Measurements from ENCODE around the gene WRNIP1.
"Not testable (repeated sequence)": the region's sequence is repeated elsewhere in the genome, so short reads cannot be mapped to it uniquely, and the experiment has no call there.

The WRNIP1 gene

DNA sequence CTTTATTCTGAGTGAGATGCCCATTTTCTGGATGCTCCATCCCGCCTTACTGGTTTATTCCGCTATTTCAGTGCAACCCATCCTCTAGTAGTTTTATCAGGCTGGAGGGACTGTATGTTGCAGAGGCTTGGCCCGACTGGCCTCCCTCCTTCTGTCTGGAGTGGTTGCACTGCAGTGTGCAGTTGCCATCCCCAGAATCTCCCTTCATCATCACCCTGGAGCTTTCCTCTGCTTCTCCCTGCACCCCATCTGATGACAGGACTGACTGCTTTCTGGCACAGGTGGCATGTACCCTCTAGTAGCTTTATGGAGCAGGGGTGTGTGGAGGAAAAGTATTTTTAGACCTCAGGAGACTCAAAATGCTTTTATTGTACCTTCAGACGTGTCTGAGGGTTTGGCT lies 21.1 kb downstream of the WRNIP1 start:
- DNase-seq, result no peak

DNA sequence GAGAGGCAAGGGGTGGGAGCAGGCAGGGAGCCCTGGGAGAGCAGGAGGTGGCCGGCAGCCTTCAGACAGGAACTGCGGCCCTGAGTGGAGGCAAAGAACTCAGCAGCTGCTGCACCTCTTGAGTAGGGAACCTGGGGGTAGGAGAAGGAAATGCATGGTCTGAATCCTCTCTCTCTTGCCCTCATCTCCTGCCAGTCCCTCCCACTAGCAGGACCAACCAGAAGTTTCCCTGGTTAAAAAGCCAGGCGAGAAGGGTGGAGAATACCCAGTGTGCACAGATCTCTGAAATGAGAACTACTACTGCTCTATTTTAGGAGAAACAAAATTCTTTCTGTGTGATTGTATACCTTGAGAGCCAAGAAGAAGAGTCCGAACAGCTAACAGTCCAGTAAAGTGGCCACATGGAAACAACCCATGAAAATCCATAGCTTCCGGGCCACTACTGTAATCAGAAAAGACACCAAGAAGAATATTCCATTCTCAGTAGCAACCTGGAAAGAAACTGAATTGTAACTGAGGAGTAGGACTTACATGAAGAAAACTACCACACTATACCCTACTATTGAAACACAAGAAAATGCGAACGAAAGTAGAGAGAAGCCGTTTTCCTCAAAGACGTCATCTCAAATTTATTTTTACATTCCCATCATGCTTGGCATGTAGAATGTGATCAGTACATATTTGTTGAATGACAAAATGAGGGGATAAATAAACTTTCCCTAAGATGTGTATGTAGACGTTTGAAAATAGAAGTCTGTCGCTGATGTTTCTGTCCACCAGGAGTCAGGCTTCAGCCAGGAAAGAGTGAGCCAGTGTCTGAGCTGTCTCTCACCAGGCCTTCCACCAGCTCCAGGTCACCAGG lies 25.6 kb downstream of the WRNIP1 start:
- peak; percentile 83 for DNase-seq

DNA sequence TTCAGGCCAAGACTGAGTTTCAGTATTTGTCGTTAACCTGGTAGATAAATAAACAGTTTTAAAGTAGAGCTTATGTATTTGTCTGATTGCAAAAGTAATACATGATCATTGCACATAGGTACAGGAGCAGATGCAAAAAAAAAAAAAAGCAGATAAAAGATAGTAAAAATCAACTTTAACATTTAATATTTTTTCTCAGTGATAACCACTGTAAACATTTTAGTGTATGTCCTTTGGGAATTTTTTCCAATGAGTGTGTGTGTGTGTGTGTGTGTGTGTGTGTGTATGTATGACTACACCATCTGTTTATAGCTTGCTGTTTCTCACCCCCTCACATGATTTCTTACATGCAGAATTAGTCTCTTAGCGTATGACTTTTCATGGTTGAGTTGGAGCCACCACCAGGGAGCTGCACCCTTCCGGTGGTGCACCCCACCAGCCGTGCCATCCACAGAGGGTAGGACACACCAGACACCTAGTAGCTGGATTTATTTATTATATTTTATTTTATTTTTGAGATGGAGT lies 26.3 kb downstream of the WRNIP1 start:
- no peak for DNase-seq

DNA sequence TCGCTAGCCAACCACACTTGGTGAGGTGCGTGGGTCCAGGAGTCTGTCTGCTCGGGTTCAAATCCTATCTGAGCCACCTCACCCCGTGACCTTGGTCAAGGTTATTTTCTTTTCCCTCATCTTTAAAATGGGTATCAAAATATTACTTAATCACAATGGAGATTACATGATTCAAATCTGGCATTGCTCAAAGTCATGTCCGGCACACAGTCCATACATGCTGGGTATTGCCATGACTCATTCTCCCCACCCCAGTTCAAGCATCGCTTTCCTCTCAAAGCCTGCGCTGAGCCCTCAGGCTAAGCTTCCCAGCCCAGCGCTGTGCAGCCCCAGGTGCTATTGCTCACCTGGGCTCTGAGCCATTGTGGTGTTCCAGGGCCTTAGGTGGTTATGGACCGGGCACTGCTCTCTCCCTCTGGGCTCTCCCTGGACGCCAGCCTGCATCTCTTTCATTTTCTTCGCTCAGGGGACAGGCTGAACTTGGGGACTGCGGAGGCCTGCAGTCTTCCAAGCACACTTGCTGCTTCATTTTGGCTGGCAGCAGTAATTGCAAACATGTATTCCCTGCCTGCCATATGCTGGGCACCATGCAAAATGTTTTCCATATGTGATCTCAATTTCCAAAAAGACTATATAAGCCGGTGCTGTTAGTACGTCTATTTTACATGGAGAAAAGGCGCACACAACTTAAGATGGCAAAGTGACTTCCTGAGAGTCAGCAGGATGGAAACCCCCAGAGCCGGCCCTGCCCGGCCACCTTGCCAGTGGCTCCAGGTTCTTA lies 27.3 kb downstream of the WRNIP1 start:
- peak; percentile 55 for DNase-seq

DNA sequence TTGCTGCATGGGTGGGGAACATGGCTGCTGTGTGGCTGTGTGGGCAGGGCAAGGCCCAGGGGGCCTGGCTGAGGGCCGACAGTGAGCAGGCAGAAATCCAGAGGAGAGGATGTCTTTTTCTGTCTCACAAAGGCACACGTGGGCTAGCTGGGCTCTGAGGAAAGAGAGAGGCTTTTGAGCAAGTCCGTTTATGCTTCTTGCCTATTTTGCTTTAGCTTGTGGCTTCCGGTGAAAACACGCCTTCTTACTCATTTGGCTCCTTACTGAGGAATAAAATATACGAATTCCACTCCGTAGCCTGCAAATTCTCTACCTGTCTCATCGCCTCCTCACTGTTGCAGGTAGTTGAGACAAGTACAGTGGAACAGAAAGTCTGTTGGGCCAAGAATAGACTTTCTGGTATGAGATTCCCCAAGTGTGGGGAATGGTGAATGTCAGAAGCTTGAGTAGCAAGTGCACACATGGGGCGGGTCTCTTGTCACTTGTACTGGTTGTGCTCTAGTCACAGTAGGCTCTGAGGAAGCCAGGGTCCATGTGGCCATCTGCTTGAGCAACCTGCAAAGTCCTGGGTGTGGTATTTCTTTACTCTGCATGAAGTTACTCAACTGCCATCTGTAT lies 28.4 kb downstream of the WRNIP1 start:
- no peak for DNase-seq

DNA sequence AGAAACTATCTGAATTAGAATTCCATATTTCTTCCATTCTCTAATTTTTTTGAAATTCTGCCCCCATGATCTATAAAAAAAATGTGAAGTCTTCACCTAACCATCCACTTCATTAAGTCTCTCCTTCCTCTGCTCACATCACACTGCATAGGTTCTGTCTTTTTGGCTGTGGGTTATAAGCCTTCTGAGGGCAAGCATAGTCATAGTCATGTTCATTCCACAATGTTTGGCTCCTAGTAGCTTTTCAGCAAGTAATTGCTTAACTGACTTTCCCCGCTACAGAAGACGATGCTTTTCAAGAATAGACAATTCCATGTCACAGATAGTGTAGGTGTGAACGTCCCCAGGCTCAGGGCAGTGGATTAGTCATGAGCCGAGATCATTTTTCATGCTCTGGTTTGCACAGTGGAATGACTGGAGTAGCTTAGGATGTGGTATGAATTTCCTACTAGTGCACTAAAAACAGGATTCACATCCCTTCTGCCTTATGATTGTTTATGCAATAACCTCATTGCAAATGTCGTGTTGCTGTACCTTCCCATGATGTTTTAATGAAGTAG lies 29.1 kb downstream of the WRNIP1 start:
- DNase-seq, result peak; percentile 20

DNA sequence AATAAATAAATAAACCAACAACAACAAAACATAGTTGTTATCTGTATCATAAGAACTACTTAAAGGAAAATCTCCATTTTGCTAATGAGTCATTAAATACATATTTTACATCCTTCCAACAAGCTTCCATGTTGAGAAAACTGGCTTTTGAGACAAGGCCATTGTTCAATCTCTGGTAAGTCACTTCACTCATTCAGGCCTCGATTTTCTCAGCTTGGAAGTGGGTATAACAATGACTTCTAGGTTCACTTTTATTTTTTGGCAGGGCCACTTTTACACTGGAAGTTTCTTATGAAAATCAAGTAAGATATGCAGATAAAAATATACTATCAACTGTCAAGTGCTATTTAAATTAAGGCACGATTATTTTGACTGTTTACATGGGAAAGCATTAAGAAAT lies 30.0 kb downstream of the WRNIP1 start:
- no peak for DNase-seq

DNA sequence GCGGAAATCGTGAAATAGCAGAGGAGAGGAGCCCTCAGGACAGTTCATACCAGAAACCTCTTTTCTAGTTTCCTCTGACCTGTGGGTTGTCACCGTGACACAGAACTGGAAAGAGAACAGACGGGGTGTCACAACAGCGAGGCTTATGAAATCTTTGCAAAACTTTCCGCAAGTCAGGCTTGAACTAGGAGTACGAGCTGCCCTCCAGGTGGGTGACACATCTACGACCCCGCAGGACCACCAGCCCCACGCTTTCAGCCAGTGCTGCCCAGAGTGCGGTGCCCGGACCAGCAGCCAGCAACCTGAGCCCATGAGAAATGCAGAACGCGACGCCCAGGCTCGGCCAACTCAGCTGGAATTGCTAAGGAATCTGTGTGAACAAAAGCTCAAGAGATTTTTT lies 30.8 kb downstream of the WRNIP1 start:
- DNase-seq, result no peak

DNA sequence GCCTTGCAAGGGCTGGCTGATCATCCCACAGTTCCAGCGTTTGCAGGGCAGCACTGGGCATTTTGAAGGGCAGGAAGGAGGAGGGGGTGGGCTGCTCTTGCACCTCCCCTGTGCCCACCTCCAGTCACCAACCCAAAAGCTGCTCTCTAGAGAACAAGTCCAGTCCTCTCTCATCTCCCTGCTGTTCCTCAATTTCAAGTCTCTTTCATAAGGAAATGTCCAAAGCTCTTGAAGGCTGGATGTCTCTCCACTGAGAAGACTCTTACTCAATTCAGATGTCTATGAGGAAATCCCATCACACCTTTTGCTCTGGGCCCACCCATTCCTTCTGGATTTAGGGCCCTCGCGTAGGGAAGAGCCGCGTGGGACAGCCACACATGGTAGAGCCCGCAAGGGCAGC lies 31.7 kb downstream of the WRNIP1 start:
- DNase-seq, result no peak

DNA sequence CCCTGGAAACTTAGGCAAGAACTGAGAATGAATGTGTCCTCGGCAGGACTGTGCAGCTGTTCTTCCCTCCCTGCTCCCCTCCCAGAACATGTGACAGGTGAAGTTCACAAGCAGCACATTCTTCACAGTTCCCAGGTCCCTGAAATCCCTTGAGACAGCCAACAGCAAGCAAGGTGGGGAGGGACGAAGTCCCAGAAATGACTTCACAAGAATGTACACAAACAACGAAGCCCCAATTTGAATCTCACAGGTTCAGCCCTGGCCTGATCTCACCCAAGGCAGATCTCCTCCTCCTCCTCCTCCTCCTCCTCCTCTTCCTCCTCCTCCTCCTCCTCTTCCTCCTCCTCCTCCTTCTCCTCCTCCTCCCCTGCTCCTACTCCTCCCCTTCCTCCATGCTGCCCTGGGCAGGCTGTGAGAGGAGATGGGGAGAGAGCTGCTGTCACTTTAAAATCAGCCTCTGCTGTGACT lies 32.4 kb downstream of the WRNIP1 start:
- no peak for DNase-seq

DNA sequence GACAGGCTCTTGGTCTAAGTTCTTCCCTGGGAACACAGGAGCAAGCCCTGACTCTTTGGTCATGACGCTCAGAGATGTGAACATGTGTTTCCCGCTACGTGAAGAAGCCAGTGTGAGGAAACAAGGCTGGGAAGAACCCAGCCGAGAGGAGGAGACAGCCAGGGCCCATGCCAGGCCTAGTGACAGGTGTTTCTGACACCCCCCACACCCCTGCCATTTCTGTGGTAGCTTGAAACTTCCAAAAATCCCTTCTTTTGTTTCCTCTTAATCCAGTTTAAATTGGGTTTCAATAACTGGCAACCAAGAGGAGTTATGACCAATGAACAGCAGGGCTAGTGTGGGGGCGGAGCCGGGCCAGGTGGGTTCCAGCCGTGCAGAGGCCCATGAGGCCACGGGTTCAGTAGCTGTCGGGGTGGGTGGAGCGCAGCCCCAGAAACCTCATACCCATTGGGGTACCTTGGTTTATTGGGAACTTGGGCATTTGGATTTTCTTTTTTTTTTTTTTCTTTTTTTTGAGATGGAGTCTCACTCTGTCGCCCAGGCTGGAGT lies 33.5 kb downstream of the WRNIP1 start:
- DNase-seq, result no peak

DNA sequence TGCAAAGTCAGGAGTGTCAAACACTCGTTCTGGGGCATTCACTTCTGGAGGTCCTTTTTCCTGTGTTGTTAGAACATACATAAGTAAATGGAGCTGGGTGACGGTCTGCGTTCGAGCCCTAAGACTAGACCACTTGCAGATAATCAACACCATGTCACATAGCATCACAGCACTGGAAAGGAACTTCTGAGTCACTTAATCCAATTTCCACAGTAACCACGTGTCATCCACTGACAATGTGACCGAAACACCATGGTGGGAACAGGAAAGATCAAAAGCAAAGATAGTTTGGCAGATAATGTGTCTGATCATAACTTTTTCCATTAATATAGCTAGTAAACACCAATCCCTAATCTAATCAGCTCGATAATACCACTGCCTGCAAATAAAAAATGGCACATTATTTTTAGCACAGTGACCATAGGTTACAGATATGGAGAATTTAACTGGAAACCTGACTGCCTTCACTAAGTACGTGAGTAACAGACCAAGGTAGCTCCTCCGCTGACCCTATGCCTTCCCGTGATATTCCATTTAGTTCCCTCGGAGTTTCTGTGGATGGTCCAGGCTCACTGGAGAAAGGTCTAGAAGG lies 34.8 kb downstream of the WRNIP1 start:
- no peak for DNase-seq

DNA sequence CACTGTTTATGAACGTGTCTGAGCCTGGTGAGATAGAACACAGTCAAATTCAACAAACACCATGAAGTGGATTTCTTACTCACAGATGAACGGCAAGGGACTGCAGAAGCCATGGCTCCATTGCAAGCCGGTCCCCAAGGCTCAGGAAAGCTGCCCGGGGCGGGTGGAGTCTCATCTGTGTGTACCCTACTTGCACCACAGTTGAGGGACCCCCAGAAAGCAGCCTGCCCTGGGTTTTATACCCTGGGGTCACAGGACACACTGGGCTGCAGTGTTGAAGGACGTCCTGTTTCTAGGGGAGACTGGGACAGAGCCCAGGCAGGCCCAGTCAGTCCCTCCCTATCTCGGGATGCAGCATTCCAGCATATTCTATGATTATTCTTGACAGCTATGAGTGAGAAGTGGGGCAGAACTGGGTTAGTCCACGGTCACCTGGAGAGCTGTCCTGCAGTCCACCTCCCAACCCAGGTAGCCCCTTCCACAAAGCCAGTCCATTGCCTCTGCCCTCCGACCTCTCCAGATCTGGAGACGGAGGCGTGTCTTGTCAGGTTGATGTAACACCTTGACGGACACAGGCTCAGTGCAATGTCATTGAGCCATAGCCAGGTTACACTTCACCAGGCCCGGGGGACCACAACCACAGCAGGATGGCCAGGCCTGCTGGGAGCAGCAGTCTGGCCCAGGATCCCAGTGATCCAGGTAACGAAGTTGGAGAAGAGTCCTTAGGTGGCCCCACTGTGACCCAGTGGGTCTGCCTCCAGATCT lies 35.5 kb downstream of the WRNIP1 start:
- no peak for DNase-seq

DNA sequence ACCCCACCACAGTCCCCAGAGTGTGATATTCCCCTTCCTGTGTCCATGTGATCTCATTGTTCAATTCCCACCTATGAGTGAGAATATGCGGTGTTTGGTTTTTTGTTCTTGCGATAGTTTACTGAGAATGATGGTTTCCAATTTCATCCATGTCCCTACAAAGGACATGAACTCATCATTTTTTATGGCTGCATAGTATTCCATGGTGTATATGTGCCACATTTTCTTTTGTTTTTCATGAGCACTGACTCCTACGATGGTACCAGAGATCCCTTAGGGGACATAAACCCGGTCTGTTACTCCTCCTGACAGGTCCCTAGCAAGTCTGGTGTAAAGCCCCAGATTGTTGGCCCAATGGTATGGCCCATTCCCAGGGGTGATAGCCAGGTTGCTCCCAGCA lies 36.5 kb downstream of the WRNIP1 start:
- DNase-seq, result not testable (repeated sequence)

DNA sequence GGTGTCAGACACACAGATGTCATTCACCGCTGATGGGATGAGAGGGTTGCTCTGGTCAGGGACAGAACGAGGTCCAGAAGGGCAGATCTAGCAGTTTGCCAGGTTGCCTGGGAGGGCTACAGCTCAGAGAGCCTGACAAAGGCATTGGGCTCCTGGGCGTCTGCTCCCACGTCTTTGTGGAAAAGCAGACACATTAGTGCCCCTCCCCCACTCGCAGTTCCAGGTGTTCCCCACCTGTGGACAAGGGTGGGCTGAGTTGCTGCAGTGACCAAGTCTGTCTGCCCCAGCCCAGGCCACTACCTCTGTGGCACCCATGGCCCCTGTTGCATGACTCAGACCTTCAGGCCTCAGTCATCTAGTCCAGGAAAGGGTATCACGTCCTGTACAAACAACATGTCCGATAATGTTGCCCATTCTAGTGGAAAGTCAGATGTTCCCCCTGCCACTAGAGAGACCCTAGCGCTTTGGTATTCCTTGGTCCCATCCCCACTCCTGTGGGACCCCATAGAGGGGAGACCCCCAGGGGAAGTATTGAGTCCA lies 37.4 kb downstream of the WRNIP1 start:
- no peak for DNase-seq

DNA sequence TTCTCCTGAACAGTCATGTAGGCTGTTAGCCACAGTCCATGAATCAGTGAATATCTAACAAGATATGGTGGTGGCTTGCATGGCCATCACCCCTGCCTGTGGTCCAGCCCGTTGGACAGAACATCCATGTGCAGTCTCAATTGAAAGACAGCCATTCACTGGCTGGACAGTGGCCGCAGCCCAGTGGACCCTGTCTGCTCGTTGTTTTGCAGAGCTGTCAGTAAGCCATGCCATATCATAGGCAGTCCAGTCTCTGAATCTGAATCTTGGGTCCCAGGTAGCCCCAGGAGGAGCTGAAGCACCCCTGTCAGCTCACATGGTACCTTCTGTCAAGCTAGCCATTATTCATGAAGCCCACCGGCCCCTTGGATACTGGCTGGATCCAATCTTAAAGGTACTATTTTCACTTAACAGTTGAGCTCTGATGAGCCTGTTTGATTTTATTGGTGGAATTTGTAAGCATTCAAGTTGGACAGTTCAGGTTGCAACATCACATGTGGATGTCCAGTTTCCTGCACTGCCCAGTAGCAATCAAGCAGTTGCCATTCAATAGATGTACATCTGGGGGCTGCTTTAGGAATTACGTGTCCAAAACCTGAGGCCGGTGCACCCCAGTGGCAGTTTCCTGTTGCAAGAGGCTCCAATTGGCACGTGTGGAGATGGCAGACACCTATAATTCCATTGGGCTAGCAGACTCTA lies 38.7 kb downstream of the WRNIP1 start:
- DNase-seq, result no peak

DNA sequence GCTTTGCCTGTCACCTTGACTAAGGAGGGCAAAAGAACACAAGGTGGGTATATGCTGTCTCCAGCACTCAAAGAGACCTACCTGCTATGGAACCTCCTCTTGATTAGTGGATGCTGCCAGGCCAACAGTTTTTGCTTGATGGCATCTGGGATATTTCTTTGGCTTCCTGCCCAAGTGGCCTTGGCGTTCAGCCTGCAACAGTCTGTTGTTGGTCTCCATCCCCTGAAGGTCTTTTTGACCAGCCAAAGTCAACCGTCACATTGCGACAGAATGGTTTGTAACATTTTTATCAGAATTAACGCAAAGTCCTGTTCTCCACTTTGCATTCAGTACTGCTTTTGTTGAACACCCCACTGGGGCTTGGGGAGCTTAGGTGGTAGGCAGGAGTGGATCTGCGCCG lies 39.3 kb downstream of the WRNIP1 start:
- DNase-seq, result no peak

DNA sequence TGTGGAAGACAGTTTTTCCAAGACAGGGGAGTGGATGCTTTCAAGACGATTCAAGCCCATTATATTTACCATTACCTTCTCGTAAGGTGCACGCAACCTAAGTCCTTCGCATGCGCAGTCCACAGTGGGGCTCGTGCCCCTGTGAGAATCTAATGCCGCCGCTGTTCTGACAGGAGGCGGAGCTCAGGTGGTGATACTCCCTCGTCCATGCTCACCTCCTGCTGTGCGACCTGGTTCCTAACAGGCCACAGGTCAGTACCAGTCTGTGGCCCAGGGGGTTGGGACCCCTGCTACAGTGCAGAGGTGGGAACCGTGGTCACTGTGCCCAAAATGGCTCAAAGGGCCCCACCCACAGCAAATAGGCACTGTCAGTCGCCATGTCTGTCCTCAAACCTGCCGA lies 39.8 kb downstream of the WRNIP1 start:
- DNase-seq, result no peak

DNA sequence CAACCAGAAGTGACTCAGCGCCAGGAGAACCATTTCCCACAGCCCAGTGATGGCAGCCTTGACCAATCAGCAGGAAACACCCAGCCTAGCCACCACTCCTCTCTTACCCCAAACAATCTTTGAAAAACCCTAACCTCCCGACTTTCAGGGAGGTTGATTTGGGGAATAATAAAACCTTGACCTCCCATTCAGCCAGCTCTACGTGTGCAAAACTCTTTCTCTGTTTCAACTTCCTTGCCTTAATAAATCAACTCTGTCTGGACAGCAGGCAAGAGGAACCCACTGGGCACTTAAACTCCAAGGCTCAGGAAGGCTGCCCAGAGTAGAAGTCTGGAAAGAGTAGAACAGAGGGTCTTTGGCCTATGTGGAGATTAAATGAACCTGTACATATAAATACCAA lies 41.5 kb downstream of the WRNIP1 start:
- DNase-seq, result no peak

DNA sequence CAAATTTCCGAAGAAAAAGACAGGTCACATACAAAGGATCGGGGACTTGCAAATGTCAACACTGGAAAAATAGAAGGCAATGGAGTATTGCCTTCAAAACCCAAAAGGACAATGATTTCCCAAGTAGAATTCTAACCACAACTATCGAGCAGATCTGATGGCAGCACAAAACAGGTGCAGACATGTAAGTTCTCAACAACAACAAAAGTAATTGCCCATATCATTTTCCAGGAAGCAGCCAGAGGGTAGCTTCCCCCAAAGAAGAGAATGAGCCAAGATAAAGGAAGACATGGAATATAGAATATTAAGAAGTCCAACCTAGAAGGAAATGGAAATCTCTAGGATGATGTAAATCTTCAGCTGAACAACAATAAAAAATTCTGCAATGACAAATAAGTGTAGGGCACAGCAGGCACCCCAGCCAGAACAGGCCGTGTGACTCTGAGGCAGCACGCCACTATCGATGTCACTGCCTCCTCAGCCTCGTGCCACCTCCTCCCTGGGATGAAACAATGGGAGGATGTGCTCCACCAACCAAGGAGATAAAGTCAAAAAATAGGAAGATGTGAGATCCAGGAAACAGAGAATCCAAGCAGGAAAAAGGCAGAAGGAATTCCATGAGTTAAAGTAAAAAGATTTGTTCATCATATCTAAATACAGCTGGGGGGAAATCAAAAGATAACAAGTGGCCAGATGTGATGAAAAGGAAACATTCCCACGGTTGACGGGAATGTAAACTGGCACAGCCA lies 42.3 kb downstream of the WRNIP1 start:
- no peak for DNase-seq
